HG03558 (cell line): ENCODE data around the gene PTPRM.

Source experiments
- ATAC-seq: cut with Tn5 transposase; IDR thresholded peaks from one replicate; pipeline ENCODE4 v1.9.1; 2021; ENCODE audit warnings: moderate number of reproducible peaks; ENCODE audit not compliant: unreplicated experiment; ENCODE audit errors: extremely low read depth

Gene PTPRM

GRCh38 chr18:8385400-8385799, 818.3 kb downstream of the PTPRM start:
- ATAC-seq = no peak

- no peak for ATAC-seq
Measured at GRCh38 chr18:8386669-8387380, 819.7 kb downstream of the PTPRM start.

GRCh38 chr18:8389391-8390340, 822.5 kb downstream of the PTPRM start:
- no peak for ATAC-seq

GRCh38 chr18:8391068-8391467, 824.0 kb downstream of the PTPRM start:
- ATAC-seq = no peak

GRCh38 chr18:8396254-8396653, 829.1 kb downstream of the PTPRM start:
- ATAC-seq = no peak

GRCh38 chr18:8397034-8397433, 829.9 kb downstream of the PTPRM start:
- ATAC-seq = no peak

GRCh38 chr18:8399138-8399537, 832.0 kb downstream of the PTPRM start:
- ATAC-seq = no peak

- ATAC-seq = no peak
Measured at GRCh38 chr18:8400193-8400752, 833.2 kb downstream of the PTPRM start.

GRCh38 chr18:8400825-8401224, 833.7 kb downstream of the PTPRM start:
- ATAC-seq = no peak

- no peak for ATAC-seq
Measured at GRCh38 chr18:8401606-8402005, 834.5 kb downstream of the PTPRM start.

- ATAC-seq = no peak
Measured at GRCh38 chr18:8402237-8402636, 835.1 kb downstream of the PTPRM start.

- ATAC-seq = no peak
Measured at GRCh38 chr18:8403713-8404112, 836.6 kb downstream of the PTPRM start.

- ATAC-seq = no peak
Measured at GRCh38 chr18:8406186-8406867, 839.2 kb downstream of the PTPRM start.

GRCh38 chr18:8406868-8407250, 839.7 kb downstream of the PTPRM start:
- ATAC-seq = no peak

- no peak for ATAC-seq
Measured at GRCh38 chr18:8409151-8409550, 842.0 kb downstream of the PTPRM start.

GRCh38 chr18:8411492-8411891, 844.4 kb downstream of the PTPRM start:
- ATAC-seq = no peak

GRCh38 chr18:8412117-8412516, 845.0 kb downstream of the PTPRM start:
- no peak for ATAC-seq

- ATAC-seq = no peak
Measured at GRCh38 chr18:8413189-8413588, 846.1 kb downstream of the PTPRM start.

- ATAC-seq = no peak
Measured at GRCh38 chr18:8413751-8414150, 846.6 kb downstream of the PTPRM start.

GRCh38 chr18:8416212-8417019, 849.3 kb downstream of the PTPRM start:
- no peak for ATAC-seq
